HEK293 (cell line): Measurements from ENCODE around the gene SLC22A4.

Experiments
- CTCF ChIA-PET: fragments of 350-600 bp; formaldehyde crosslinking; extraction: SDS; loops from one replicate; lab custom pipeline; 2021; ENCODE audit warnings: antibody characterized with exemption; lab: Yijun Ruan, JAX
- POLR2A ChIA-PET: fragments of 300-600 bp; formaldehyde crosslinking; extraction: SDS; loops from one replicate; lab custom pipeline; 2020; ENCODE audit warnings: antibody characterized with exemption, inconsistent platforms; lab: Yijun Ruan, JAX
- H3K27ac ChIP-seq: fragments of 200-500 bp; sonication (Bioruptor generic); 2 replicates; pipeline ENCODE4 v1.5.1; 2014; ENCODE audit warnings: low read depth, low read length, control low read depth, inconsistent platforms; ENCODE audit errors: extremely low read depth
- H3K36me3 ChIP-seq, 2 experiments: fragments of 200-500 bp in 1 of 2; sonication (Bioruptor generic) in 1 of 2; 1 replicate in 1 of 2; 2 replicates in 1 of 2; pipeline ENCODE4 v1.5.1; 2014 to 2017; ENCODE audit warnings: inconsistent platforms in 2 of 2, low read length in 2 of 2; ENCODE audit not compliant: control insufficient read depth in 2 of 2, insufficient read depth in 1 of 2
- H3K4me1 ChIP-seq: fragments of 200-500 bp; sonication (Bioruptor generic); 2 replicates; pipeline ENCODE4 v1.5.1; 2014; ENCODE audit warnings: mild to moderate bottlenecking, low read length, inconsistent platforms; ENCODE audit not compliant: control insufficient read depth, insufficient read depth
- H3K4me3 ChIP-seq: 2 replicates; pipeline ENCODE4 v1.5.1; 2011; ENCODE audit warnings: low read depth, mild to moderate bottlenecking, control low read depth, low read length, moderate library complexity
- H3K9me3 ChIP-seq: fragments of 200-500 bp; sonication (Bioruptor generic); 2 replicates; pipeline ENCODE4 v1.5.1; 2014; ENCODE audit warnings: low read depth, low read length, inconsistent platforms; ENCODE audit not compliant: control insufficient read depth, insufficient read depth
- HIC1 ChIP-seq: fragments of 450-650 bp; formaldehyde crosslinking; IDR thresholded peaks from 2 replicates; pipeline ENCODE4 v1.5.1; 2016; ENCODE audit warnings: missing biosample characterization, missing genetic modification characterization
- SCRT2 ChIP-seq: fragments of 450-650 bp; formaldehyde crosslinking; IDR thresholded peaks from 2 replicates; pipeline ENCODE4 v1.5.1; 2016; ENCODE audit warnings: missing biosample characterization, missing genetic modification characterization
- ZBTB20 ChIP-seq: fragments of 450-650 bp; formaldehyde crosslinking; IDR thresholded peaks from 2 replicates; pipeline ENCODE4 v1.5.1; 2016; ENCODE audit warnings: missing biosample characterization, missing genetic modification characterization
- ZNF114 ChIP-seq: fragments of 450-650 bp; formaldehyde crosslinking; IDR thresholded peaks from 2 replicates; pipeline ENCODE4 v1.5.0; 2017; ENCODE audit warnings: missing biosample characterization, missing genetic modification characterization
- ZNF133 ChIP-seq: fragments of 450-650 bp; formaldehyde crosslinking; IDR thresholded peaks from 2 replicates; pipeline ENCODE4 v1.5.1; 2016; ENCODE audit warnings: missing biosample characterization, missing genetic modification characterization
- ZNF16 ChIP-seq: fragments of 450-650 bp; formaldehyde crosslinking; IDR thresholded peaks from 2 replicates; pipeline ENCODE4 v1.5.1; 2016; ENCODE audit warnings: low read depth, missing biosample characterization, missing genetic modification characterization
- ZNF274 ChIP-seq, 2 experiments: fragments of 200-500 bp in 1 of 2; fragments of 450-650 bp in 1 of 2; sonication (Bioruptor generic) in 1 of 2; formaldehyde crosslinking in 1 of 2; IDR thresholded peaks; 2 replicates each; pipeline versions ENCODE4 v1.5.1 to v1.6.1; 2014 to 2016; ENCODE audit warnings: borderline replicate concordance in 1 of 2, inconsistent platforms in 1 of 2, low read length in 1 of 2, missing biosample characterization in 1 of 2, missing genetic modification characterization in 1 of 2
- ZNF473 ChIP-seq: fragments of 450-650 bp; formaldehyde crosslinking; IDR thresholded peaks from 2 replicates; pipeline ENCODE4 v1.5.1; 2017; ENCODE audit warnings: missing biosample characterization, missing genetic modification characterization
- ZNF510 ChIP-seq: fragments of 450-650 bp; formaldehyde crosslinking; IDR thresholded peaks from 2 replicates; pipeline ENCODE4 v1.5.1; 2018; ENCODE audit warnings: mild to moderate bottlenecking, missing genetic modification characterization, missing biosample characterization; ENCODE audit not compliant: insufficient replicate concordance
- ZNF624 ChIP-seq: fragments of 450-650 bp; formaldehyde crosslinking; IDR thresholded peaks from 2 replicates; pipeline ENCODE4 v1.5.1; 2017; ENCODE audit warnings: missing biosample characterization, missing genetic modification characterization
- ZNF654 ChIP-seq: fragments of 450-650 bp; formaldehyde crosslinking; IDR thresholded peaks from 2 replicates; pipeline ENCODE4 v1.5.1; 2016; ENCODE audit warnings: low read depth, missing biosample characterization, missing genetic modification characterization
- TF ChIP-seq, protein P1 (sequence below): fragments of 450-650 bp; formaldehyde crosslinking; optimal IDR thresholded peaks from 2 replicates; pipeline ENCODE3; 2016; ENCODE audit warnings: missing biosample characterization, mild to moderate bottlenecking, missing genetic modification characterization

The SLC22A4 gene

DNA sequence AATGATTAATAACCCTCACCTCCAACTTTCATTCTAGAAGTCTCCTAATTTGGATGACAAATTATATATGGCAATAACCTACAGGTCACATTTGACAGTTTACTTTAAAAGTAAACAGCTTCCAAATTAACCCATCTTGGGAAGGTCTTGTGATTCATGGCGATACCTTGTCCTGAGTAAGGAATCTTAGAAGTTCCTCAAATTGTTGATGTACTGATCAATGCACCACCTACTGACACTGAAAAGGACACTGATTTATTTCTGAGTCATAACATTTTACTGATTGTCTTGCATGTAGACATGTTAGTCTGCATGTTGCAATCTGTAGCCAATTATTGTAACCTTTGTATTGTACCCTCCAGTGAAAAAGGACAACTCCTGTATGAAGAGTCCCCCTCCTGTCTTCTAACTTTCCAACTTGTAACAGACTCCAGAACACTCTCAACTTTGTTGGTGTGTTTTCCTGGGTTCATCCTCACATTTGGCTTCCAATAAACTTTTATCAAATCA lies 59.3 kb downstream of the SLC22A4 start:
- no peaks in the 10 kb centered on the region for H3K9me3 ChIP-seq
- peaks cover 0 to 14% of the 10 kb centered on the region in 2 experiments; a peak in 2 of 3 replicates for H3K36me3 ChIP-seq
- no peak overlapping the region for H3K27ac ChIP-seq
- no peak overlapping the region for H3K4me3 ChIP-seq
- ChIA-PET POLR2A (no interaction called here), CTCF (interaction anchor here (0.5 to 0.7 kb wide), 2 partner anchors 290 to 1746 kb away, joined by 4 to 6 read pairs; no protein-coding TSS in a partner anchor)
- H3K4me1 ChIP-seq: no peaks in the 10 kb centered on the region
- TF ChIP-seq ZNF114 (tag by site-specific recombination) (no peak), ZNF133 (tag by site-specific recombination) (peak; percentile 26; the same call in 1 of the 2 replicates)

DNA sequence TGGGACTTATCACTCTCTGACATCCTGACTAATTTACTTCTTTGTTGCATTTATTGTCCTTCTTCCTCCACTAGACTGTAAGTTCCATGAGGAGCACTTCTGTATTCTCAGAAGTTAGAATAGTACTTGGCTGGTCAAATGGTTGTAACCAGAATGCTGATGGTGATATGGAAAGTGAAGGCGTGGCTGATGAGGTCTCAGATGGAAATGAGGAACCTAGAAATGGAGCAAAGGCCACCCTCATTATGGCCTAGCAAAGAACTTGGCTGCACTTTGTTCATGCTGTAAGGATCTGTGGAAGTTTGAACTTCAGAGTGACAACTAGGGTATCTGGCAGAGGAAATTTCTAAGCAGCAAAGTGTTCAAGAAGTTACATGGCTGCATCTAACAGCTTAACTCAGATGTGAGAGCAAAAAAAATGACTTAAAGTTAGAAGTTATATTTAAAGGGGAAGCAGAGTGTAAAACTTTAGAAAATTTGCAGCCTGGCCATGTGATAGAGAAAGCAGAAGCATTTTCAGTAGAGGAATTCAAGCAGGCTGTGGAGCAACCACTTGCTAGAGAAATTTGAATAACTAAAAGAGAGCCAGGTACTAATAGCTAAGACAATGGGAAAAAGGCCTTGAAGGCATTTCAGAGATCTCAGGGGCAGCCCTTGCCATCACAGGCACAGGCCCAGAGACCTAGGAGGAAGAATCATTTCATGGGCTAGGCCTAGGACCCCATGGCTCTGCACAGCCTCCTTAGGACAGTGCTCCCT lies 60.4 kb downstream of the SLC22A4 start:
- no peaks in the 10 kb centered on the region for H3K4me1 ChIP-seq
- H3K4me3 ChIP-seq: no peak overlapping the region
- POLR2A ChIA-PET: no interaction called here
- TF ChIP-seq ZBTB20 (tag by site-specific recombination) (no peak), ZNF654 (tag by site-specific recombination) (no peak)
- TF ChIP-seq, all 188 proteins: peak for 0
- Histone ChIP-seq H3K36me3 (peaks cover 0 to 7% of the 10 kb centered on the region in 2 experiments; a peak in 2 of 3 replicates), H3K9me3 (no peaks in the 10 kb centered on the region), H3K27ac (no peak overlapping the region)
- CTCF ChIA-PET: no interaction called here

DNA sequence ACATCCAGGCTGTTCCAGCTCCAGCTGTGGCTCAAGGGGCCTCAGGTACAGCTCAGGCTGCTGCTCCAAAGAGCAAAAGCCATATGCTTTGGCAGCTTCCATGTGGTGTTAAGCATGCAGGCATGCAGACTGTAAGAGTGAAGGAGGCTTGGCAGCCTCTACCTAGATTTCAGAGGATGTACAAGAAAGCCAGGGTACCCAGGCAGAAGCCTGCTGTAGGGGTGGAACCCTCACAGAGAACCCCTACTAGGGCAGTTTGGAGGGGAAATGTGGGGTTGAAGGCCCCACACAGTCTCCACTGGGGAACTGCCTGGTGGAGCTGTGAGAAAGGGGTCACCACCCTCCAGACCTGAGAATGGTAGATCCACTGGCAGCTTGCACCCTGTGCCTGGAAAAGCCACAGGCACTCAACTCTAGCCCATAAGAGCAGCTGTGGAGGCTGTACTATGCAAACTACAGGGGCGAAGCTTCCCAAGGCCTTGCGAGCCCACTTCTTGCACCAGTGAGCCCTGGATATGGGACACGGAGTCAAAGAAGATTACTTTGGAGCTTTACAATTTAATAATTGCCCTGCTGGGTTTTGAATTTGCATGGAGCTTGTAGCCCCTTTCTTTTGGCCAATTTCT lies 61.1 kb downstream of the SLC22A4 start:
- ChIA-PET POLR2A (no interaction called here), CTCF (interaction anchor here (1.0 kb wide), 1 partner anchor 11 kb away, joined by 3 read pairs; no protein-coding TSS in a partner anchor)
- Histone ChIP-seq H3K4me3 (no peak overlapping the region), H3K36me3 (peaks cover 0 to 6% of the 10 kb centered on the region in 2 experiments; a peak in 2 of 3 replicates), H3K27ac (no peak overlapping the region), H3K4me1 (no peaks in the 10 kb centered on the region), H3K9me3 (no peaks in the 10 kb centered on the region)
- TF ChIP-seq, protein P1, sequence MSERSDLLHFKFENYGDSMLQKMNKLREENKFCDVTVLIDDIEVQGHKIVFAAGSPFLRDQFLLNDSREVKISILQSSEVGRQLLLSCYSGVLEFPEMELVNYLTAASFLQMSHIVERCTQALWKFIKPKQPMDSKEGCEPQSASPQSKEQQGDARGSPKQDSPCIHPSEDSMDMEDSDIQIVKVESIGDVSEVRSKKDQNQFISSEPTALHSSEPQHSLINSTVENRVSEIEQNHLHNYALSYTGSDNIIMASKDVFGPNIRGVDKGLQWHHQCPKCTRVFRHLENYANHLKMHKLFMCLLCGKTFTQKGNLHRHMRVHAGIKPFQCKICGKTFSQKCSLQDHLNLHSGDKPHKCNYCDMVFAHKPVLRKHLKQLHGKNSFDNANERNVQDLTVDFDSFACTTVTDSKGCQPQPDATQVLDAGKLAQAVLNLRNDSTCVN: no peak
- TF ChIP-seq SCRT2 (tag by site-specific recombination) (no peak), ZNF16 (tag by site-specific recombination) (no peak), ZNF274 (IDR thresholded peaks at IDR 0.05; ENCODE audit: low read length) (no peak), ZNF274 (tag by site-specific recombination; IDR thresholded peaks at IDR 0.05; ENCODE audit: borderline replicate concordance) (no peak), HIC1 (no peak), ZNF510 (tag by site-specific recombination) (no peak), ZNF624 (tag by site-specific recombination) (no peak), ZNF473 (no peak)
